ENCODE results near the gene ZNF322.
A peak's percentile ranks its signal among the peaks of the same experiment; 100 is the strongest.

ZNF322 gene

DNA sequence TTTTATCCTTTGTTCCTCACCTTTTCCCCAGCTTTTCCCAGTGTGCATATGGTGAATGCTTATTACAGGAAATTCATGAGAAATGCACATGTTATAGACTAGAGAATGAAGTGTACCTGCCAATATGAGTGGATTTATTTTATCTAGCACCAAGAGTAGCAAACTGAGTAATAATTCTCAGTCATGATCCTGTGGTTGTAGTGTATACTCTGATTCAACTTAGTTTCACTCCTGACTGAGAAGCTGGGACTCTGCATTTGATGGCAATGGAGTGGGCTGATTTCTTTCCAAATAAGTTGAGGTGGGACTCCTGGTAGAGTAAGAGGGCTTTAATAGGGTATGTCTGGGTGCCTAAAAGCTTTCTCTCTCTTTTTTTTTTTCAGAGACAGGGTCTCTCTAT lies 58.8 kb downstream of the ZNF322 start:
- CTCF ChIA-PET: interaction anchor here (1.8 to 3.7 kb wide), 2 partner anchors 477 to 479 kb away, joined by 4 to 21 read pairs; no protein-coding TSS in a partner anchor
- H3K4me3 ChIP-seq (ENCODE audit: low read depth, low read length): no peak overlapping the region
- TF ChIP-seq, protein P1, sequence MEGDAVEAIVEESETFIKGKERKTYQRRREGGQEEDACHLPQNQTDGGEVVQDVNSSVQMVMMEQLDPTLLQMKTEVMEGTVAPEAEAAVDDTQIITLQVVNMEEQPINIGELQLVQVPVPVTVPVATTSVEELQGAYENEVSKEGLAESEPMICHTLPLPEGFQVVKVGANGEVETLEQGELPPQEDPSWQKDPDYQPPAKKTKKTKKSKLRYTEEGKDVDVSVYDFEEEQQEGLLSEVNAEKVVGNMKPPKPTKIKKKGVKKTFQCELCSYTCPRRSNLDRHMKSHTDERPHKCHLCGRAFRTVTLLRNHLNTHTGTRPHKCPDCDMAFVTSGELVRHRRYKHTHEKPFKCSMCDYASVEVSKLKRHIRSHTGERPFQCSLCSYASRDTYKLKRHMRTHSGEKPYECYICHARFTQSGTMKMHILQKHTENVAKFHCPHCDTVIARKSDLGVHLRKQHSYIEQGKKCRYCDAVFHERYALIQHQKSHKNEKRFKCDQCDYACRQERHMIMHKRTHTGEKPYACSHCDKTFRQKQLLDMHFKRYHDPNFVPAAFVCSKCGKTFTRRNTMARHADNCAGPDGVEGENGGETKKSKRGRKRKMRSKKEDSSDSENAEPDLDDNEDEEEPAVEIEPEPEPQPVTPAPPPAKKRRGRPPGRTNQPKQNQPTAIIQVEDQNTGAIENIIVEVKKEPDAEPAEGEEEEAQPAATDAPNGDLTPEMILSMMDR (IDR thresholded peaks at IDR 0.05; ENCODE audit: insufficient read depth, low read length, missing control alignments): no peak
- POLR2A ChIA-PET: no interaction called here
- DNase-seq (ENCODE audit: low read depth, low spot score): no peak

DNA sequence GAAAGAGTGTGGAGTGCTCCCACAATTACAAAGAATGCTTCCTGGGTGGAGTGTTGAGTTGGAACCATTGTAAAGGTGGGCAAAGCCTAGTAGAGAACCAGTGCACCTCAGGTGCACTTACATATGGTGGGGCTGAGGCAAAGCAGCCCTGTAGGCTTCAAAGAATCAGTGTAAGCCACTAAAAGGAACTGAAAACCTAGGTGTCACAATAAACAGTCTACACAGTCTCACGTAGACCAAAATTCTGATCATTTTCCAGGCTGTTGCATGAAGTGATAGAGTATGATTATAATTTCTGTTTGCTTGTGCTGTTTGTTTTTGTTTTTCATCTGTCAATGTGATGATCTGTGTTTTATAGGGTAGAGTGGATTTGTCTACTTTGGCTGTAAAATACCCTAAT lies 60.0 kb downstream of the ZNF322 start:
- ChIA-PET CTCF (interaction anchor here (1.8 to 3.7 kb wide), 2 partner anchors 478 to 481 kb away, joined by 4 to 21 read pairs; no protein-coding TSS in a partner anchor), POLR2A (no interaction called here)
- H3K4me3 ChIP-seq (ENCODE audit: low read depth, low read length): no peak overlapping the region
- TF ChIP-seq, protein P1 (IDR thresholded peaks at IDR 0.05; ENCODE audit: insufficient read depth, low read length, missing control alignments): no peak
- DNase-seq (ENCODE audit: low read depth, low spot score): no peak

DNA sequence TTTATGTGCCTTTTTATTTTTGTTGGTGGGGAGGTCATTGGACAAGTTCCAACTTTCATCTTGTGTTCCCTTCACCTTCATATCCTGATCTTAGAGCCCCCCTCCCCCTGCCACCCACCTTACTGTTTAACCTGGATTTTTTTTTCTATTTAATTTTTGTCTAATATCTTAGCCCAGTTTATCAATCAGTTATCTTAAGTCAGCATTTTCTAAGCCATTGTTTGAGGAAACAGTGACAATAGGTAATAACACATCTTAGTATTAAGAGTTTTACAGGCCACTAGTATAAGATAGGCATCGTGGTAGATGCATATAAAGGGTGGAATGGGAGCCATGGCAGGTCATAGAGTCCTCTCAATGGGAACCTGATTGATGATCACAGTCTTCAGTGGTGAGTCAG lies 60.4 kb downstream of the ZNF322 start:
- POLR2A ChIA-PET: no interaction called here

DNA sequence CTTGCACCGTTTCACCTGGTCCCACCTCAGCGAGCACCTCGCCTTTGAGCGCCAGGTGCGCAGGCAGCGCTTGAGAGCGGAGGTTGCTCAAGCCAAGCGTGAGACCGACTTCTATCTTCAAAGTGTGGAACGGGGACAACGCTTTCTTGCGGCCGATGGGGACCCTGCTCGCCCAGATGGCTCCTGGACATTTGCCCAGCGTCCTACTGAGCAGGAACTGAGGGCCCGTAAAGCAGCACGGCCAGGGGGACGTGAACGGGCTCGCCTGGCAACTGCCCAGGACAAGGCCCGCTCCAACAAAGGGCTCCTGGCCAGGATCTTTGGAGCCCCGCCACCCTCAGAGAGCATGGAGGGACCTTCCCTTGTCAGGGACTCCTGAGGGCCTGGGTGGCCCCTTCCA lies 61.3 kb downstream of the ZNF322 start:
- H3K4me3 ChIP-seq (ENCODE audit: low read depth, low read length): peak overlapping the region; percentile 100
- POLR2A ChIA-PET: no interaction called here
- CTCF ChIA-PET: no interaction called here
- TF ChIP-seq, protein P1 (IDR thresholded peaks at IDR 0.05; ENCODE audit: insufficient read depth, low read length, missing control alignments): no peak
- no peak for DNase-seq (ENCODE audit: low read depth, low spot score)

More for the DNA sequence above, 60.4 kb downstream of the ZNF322 start:
- no peak for DNase-seq (ENCODE audit: low read depth, low spot score)
- no peak overlapping the region for H3K4me3 ChIP-seq (ENCODE audit: low read depth, low read length)
- TF ChIP-seq, protein P1 (IDR thresholded peaks at IDR 0.05; ENCODE audit: insufficient read depth, low read length, missing control alignments): no peak
- CTCF ChIA-PET: no interaction called here

DNA sequence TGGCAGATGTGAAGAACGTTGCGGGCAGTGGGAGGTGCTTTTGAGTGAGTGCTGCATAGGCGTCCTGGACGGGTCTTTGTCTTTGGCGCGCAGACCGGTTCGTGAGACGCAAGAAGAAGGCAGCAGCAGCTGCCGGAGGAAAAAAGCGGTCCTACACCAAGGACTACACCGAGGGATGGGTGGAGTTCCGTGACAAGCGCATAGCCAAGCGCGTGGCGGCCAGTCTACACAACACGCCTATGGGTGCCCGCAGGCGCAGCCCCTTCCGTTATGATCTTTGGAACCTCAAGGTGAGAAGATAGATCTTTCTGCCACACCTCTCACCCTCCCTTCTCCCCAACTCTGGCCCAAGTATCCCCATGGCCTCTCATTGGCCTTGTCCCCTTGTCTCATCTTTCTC lies 61.7 kb downstream of the ZNF322 start:
- H3K4me3 ChIP-seq (ENCODE audit: low read depth, low read length): peak overlapping the region; percentile 100
- CTCF ChIA-PET: no interaction called here
- DNase-seq (ENCODE audit: low read depth, low spot score): no peak
- POLR2A ChIA-PET: no interaction called here
- TF ChIP-seq, protein P1 (IDR thresholded peaks at IDR 0.05; ENCODE audit: insufficient read depth, low read length, missing control alignments): no peak

DNA sequence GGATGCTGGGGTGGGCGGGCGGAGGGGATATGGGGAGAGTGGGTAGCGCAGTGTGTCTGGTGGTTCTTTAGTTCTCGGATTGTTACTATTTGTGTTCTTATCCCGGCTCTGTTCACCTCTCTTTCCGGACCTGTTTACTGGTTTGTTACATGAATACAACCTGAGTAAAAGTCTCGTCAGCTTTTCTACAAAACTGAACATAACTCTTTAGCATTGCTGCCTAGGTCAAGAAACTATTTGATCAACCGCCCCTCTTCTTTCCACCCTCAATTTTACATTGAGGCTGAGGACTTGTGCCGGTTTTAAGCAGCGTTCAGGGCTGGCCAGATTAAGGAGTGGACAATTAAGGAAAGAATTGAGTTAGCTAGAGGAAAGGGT lies 62.2 kb downstream of the ZNF322 start:
- ChIA-PET CTCF (no interaction called here), POLR2A (no interaction called here)
- TF ChIP-seq, protein P1 (IDR thresholded peaks at IDR 0.05; ENCODE audit: insufficient read depth, low read length, missing control alignments): no peak
- peak overlapping the region; percentile 100 for H3K4me3 ChIP-seq (ENCODE audit: low read depth, low read length)
- no peak for DNase-seq (ENCODE audit: low read depth, low spot score)
